ENCODE results near the gene ATF7.
"Not testable (repeated sequence)": the region's sequence is repeated elsewhere in the genome, so short reads cannot be mapped to it uniquely, and the experiment has no call there.

Gene ATF7

GRCh38 chr12:53612978-53613377, 13.2 kb downstream of the ATF7 start:
- no peak overlapping the region for H3K4me3 ChIP-seq (replicated peaks; ENCODE audit: low read depth, low read length)
- DNase-seq (ENCODE audit: extremely low read depth, low read depth): no peak
- TF ChIP-seq, protein P1, sequence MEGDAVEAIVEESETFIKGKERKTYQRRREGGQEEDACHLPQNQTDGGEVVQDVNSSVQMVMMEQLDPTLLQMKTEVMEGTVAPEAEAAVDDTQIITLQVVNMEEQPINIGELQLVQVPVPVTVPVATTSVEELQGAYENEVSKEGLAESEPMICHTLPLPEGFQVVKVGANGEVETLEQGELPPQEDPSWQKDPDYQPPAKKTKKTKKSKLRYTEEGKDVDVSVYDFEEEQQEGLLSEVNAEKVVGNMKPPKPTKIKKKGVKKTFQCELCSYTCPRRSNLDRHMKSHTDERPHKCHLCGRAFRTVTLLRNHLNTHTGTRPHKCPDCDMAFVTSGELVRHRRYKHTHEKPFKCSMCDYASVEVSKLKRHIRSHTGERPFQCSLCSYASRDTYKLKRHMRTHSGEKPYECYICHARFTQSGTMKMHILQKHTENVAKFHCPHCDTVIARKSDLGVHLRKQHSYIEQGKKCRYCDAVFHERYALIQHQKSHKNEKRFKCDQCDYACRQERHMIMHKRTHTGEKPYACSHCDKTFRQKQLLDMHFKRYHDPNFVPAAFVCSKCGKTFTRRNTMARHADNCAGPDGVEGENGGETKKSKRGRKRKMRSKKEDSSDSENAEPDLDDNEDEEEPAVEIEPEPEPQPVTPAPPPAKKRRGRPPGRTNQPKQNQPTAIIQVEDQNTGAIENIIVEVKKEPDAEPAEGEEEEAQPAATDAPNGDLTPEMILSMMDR (IDR thresholded peaks at IDR 0.05; ENCODE audit: low read depth, low read length, missing control alignments): no peak

DNA sequence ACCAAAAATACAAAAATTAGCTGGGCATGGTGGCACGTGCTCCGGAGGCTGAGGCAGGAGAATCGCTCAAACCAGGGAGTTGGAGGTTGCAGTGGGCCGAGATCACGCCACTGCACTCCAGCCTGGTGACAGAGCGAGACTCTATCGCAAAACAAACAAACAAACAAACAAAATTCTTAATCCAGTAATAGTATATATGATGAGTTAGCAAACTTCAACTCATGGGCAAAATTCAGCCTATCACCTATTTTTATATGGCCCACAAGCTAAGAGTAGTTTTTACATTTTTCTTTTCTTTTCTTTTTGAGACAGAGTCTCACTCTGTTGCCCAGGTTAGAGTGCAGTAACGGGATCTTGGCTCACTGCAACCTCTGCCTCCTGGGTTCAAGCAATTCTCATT, 14.9 kb downstream of the ATF7 start:
- no peak for DNase-seq (ENCODE audit: extremely low read depth, low read depth)
- TF ChIP-seq, protein P1 (IDR thresholded peaks at IDR 0.05; ENCODE audit: low read depth, low read length, missing control alignments): no peak
- no peak overlapping the region for H3K4me3 ChIP-seq (replicated peaks; ENCODE audit: low read depth, low read length)

- DNase-seq (ENCODE audit: extremely low read depth, low read depth); H3K4me3 ChIP-seq (replicated peaks; ENCODE audit: low read depth, low read length): not testable (repeated sequence)
Measured at GRCh38 chr12:53606688-53607087, 19.5 kb downstream of the ATF7 start.

DNA sequence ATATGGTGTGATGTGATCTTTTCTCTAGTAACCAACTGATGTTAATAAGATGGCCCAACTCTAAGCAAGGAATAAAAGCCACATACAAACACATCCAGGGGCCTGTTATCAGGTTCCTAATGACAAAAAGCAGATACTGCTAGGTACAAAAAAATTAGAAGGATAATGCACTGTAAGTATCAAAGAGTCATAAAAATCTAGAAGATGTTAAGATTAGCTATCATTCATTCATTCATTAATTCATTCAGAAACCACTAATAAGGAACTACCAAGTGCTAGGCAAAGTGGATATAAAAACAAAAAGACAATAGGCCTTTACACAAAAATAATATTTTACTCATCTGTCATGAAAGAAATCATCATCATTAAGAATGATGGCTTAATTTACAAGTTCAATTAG, 21.6 kb downstream of the ATF7 start:
- H3K4me3 ChIP-seq (replicated peaks; ENCODE audit: low read depth, low read length): no peak overlapping the region
- TF ChIP-seq, protein P1 (IDR thresholded peaks at IDR 0.05; ENCODE audit: low read depth, low read length, missing control alignments): no peak

GRCh38 chr12:53603804-53604203, 22.4 kb downstream of the ATF7 start:
- TF ChIP-seq, protein P1 (IDR thresholded peaks at IDR 0.05; ENCODE audit: low read depth, low read length, missing control alignments): no peak
- H3K4me3 ChIP-seq (replicated peaks; ENCODE audit: low read depth, low read length): no peak overlapping the region
- no peak for DNase-seq (ENCODE audit: extremely low read depth, low read depth)

More for the DNA sequence above, 21.6 kb downstream of the ATF7 start:
- DNase-seq (ENCODE audit: extremely low read depth, low read depth): no peak

- H3K4me3 ChIP-seq (replicated peaks; ENCODE audit: low read depth, low read length): no peak overlapping the region
- DNase-seq (ENCODE audit: extremely low read depth, low read depth): no peak
- TF ChIP-seq, protein P1 (IDR thresholded peaks at IDR 0.05; ENCODE audit: low read depth, low read length, missing control alignments): no peak
Measured at GRCh38 chr12:53603196-53603595, 23.0 kb downstream of the ATF7 start.

GRCh38 chr12:53602176-53602864, 23.9 kb downstream of the ATF7 start:
- TF ChIP-seq, protein P1 (IDR thresholded peaks at IDR 0.05; ENCODE audit: low read depth, low read length, missing control alignments): no peak
- no peak overlapping the region for H3K4me3 ChIP-seq (replicated peaks; ENCODE audit: low read depth, low read length)
- no peak for DNase-seq (ENCODE audit: extremely low read depth, low read depth)

All from HFF-Myc (cell line).